AG09309 (cell line): ENCODE data around the gene HUS1B.

ENCODE experiments used
- DNase-seq: peaks from one replicate; pipeline ENCODE4 v3.0.0-alpha.2; 2010; ENCODE audit warnings: low read depth
- H3K4me3 ChIP-seq: 2 replicates; pipeline ENCODE4 v1.5.1; 2011; ENCODE audit warnings: mild to moderate bottlenecking, low read depth, low read length, moderate library complexity; ENCODE audit not compliant: control insufficient read depth
- CTCF ChIP-seq: IDR thresholded peaks from 2 replicates; pipeline ENCODE4 v1.5.1; 2011; ENCODE audit warnings: mild to moderate bottlenecking, low read depth, low read length, inconsistent platforms; ENCODE audit not compliant: insufficient read depth, control insufficient read depth; ENCODE audit errors: missing control alignments

HUS1B gene

DNA sequence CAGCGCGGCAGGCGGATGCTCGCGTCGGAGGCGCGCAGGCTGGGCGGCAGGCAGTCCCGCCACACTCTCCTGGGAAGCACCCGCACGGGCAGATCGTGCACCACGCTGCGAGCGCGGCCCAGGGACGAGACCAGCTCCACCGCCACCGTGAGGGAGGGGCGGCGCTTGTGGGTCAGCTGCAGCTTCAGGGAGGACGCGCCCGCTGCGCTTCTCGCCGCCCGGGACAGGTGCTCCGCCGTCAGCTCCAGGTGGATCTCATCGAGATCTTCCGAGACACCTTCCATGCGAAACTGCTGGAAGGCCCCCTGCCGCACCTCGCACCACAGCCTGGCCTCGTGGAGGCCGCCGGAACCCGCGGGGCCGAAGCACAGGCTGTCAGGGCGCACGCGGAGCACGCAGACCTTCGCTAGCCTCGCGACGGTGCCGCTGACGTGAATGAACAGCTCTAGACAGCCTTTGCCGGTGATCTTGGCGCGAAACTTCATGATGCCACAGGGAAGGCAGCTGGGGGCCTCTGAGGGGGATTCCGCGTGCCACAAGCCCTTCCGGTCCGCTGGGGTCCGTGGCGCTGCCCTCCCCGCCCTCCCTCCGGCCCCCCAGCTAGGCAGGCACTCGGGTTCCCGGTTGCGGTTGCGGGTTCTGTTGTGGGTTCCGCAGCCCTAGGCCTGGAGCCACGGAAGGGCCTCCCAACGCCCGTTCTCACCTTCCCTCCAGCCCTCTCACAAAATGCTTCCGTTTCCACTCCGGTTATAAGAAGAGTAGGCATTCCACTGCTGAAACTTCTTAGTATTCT is at the start of gene HUS1B:
HUS1B (minus strand) TSS at position 641 of the 793 bp plus-strand sequence; CDS start at position 485, 156 bp downstream.
- no peak for TF ChIP-seq CTCF
- no peak for DNase-seq
- no peak within 1 kb of the TSS for H3K4me3 ChIP-seq

DNA sequence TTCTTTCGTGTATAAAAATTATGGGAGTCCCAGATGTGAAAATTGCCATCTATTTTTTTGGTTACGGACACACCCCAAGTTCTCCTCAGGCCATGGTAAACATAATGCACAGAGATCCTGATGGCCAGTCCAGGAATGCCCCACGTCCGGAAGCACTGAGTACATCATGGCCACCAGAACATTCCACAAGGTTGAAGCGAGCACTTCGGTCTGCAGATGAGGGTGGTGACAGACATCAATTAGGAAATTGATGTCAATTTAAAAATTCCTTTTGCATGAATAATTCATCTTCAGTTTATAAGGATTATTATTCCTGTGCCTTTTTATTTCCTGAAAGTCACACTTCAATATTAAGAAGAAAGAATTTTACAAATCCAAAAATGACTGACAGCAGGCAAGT is 49.2 kb upstream of the HUS1B start:
- TF ChIP-seq CTCF: no peak
- no peak overlapping the region for H3K4me3 ChIP-seq
- no peak for DNase-seq

DNA sequence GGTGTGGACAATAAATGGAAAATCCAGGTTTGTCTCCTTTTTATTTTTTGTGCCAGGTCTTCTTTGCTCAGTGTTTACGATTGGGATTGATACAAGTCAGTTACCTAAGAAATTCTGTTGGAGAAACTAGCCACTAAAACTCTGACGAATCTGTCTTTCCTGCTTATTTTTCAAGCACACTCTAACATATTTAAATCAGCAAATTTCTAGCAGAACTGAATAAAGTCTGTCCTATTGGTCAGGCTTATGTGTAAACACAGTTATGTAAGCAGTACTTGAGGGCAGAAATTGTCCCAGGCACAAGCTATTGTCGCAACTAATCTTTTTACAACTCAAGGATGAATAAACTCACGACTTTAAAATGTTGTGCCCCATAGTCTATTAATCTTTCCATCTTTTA is 48.1 kb upstream of the HUS1B start:
- TF ChIP-seq CTCF: no peak
- H3K4me3 ChIP-seq: no peak overlapping the region
- DNase-seq: no peak

- TF ChIP-seq CTCF: no peak
- DNase-seq: no peak
- no peak overlapping the region for H3K4me3 ChIP-seq
Observed at GRCh38 chr6:704046-704445, 47.1 kb upstream of the HUS1B start.

DNA sequence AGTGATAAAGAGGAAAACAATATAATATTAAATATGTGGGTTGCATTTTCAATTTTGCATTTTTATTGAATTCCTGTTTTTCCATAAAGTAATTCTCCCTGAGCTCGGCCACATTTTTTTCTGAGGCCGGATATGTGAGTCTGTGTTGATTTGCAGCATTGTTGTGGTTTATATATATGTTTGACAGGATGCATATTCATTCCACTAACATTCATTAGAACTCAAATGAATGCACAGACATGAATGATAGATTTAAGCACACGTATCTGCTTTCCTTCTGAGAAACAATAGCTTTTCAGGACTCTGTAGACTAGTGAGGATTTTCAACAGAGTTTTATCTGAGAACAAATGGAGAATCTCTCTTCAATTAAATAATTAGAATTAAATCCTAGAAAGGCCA is 46.7 kb upstream of the HUS1B start:
- no peak for DNase-seq
- no peak overlapping the region for H3K4me3 ChIP-seq
- TF ChIP-seq CTCF: no peak

- no peak for TF ChIP-seq CTCF
- no peak overlapping the region for H3K4me3 ChIP-seq
- no peak for DNase-seq
Observed at GRCh38 chr6:701700-702479, 45.0 kb upstream of the HUS1B start.
